Hematopoietic multipotent progenitor cell treated with erythropoietin and hydrocortisone succinate and interleukin-3 and kit ligand, for 6 days (in vitro differentiated cells): ENCODE results near the gene SEC63.
A peak's percentile ranks its signal among the peaks of the same experiment; 100 is the strongest.

Experiments used
- DNase-seq: peaks from one replicate; pipeline ENCODE4 v3.0.0-alpha.2; 2015

Gene SEC63

GRCh38 chr6:107853230-107853629 lies 104.8 kb downstream of the SEC63 start:
- DNase-seq = no peak

- DNase-seq = no peak
These were observed 108.7 kb downstream of the SEC63 start for GRCh38 chr6:107849325-107849724.

- peak; percentile 85 for DNase-seq
These were observed 109.9 kb downstream of the SEC63 start for GRCh38 chr6:107847844-107848802.

- no peak for DNase-seq
These were observed 111.7 kb downstream of the SEC63 start for GRCh38 chr6:107846262-107846795.

- no peak for DNase-seq
These were observed 112.2 kb downstream of the SEC63 start for GRCh38 chr6:107845777-107846176.

- DNase-seq = no peak
These were observed 114.6 kb downstream of the SEC63 start for GRCh38 chr6:107843400-107843799.

GRCh38 chr6:107841275-107841670 lies 116.7 kb downstream of the SEC63 start:
- no peak for DNase-seq

GRCh38 chr6:107840636-107841274 lies 117.3 kb downstream of the SEC63 start:
- DNase-seq = no peak

- DNase-seq = no peak
These were observed 124.9 kb downstream of the SEC63 start for GRCh38 chr6:107833136-107833535.

GRCh38 chr6:107832151-107833056 lies 125.6 kb downstream of the SEC63 start:
- DNase-seq = peak; percentile 28

GRCh38 chr6:107830060-107830459 lies 127.9 kb downstream of the SEC63 start:
- no peak for DNase-seq

- no peak for DNase-seq
These were observed 130.5 kb downstream of the SEC63 start for GRCh38 chr6:107827541-107827940.

GRCh38 chr6:107823047-107823557 lies 134.9 kb downstream of the SEC63 start:
- peak; percentile 43 for DNase-seq

- peak; percentile 18 for DNase-seq
These were observed 135.6 kb downstream of the SEC63 start for GRCh38 chr6:107822176-107823046.

- DNase-seq = no peak
These were observed 136.4 kb downstream of the SEC63 start for GRCh38 chr6:107821591-107821990.

- DNase-seq = peak; percentile 54
These were observed 137.4 kb downstream of the SEC63 start for GRCh38 chr6:107820338-107821261.

GRCh38 chr6:107819964-107820337 lies 138.1 kb downstream of the SEC63 start:
- no peak for DNase-seq

GRCh38 chr6:107819217-107819616 lies 138.8 kb downstream of the SEC63 start:
- no peak for DNase-seq

- DNase-seq = no peak
These were observed 139.7 kb downstream of the SEC63 start for GRCh38 chr6:107818272-107818671.

- no peak for DNase-seq
These were observed 140.2 kb downstream of the SEC63 start for GRCh38 chr6:107817784-107818183.
